HG02943 (cell line): ENCODE data around the gene GSS.

ENCODE experiments used
- ATAC-seq: cut with Tn5 transposase; IDR thresholded peaks from one replicate; pipeline ENCODE4 v1.9.1; 2021; ENCODE audit warnings: mild to moderate bottlenecking, low read depth, moderate library complexity; ENCODE audit not compliant: unreplicated experiment

The GSS gene

GRCh38 chr20:34955231-34956040 lies at the start of gene GSS, which contains the start of gene MYH7B:
Gene GSS, minus strand, starts transcription at chr20:34955806. Its CDS starts 3,954 bp downstream, at chr20:34951852.
Gene MYH7B, plus strand, starts transcription at chr20:34955868. Its CDS starts 22,138 bp downstream, at chr20:34978006.
- peak; percentile 81 for ATAC-seq

DNA sequence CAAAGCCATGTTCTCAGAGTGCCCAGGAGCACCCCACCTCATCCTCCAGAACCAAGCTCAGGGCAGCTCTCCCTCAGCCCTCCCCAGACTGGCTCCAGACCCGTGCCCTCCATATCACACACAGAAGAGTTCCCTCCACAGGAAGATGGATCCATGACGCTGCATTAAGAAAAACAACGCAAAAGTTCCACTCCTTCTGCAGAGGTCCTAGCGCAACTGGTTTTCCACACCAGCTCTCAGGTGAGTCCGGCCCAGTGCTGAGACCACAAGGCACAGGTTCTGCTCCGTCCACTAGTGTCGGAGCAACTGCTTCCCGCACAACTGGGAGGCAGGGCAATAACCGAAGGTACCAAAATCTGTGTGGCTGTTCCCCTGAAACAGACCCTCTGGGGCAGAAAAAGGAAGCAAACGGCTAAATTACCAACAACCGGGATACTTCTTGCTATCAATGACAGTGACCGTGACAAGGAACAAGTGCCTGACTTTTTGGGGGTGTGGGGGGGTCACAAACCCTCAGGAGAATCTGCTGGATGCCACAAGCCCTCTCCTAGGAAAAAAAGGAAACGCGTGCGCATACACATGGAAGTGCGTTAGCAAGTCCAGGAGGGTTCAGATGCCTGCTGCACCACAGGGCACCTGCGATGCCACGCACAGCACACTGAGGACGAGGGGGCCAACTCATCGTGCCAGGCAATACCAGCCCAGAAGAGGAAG lies 49.3 kb upstream of the GSS start:
- ATAC-seq: no peak

DNA sequence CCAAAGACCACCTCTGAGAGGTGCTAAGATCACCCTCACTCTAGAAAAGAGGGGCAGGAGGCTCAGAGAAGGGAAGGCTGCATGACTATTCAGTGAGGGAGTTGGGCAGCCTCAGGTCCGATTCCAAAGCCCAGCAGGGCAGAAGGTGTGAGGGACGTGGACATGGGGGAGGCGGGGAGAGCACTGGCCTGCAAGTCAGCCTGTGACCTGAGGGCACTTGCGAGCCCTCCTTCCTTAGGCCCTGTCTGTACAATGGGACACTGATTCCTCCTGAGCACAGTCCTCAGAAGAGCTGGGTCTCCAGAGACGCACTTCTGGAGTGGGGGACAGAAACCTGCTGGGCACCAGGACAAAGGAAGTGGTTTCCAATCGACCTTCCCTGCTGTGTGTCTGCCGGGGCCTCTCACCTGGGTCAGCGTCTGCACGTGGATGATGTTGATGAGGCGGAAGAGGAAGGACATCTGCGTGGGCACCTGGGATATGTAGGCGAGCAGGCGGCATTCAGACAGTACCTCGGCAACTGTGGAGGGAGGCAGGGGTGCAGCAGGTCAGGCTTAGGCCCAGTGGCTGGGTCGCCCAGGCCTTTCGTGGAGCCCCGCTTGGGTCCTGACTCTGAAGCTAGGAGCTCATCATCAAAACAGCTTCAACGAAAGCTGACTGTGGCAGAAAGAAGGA lies 48.6 kb upstream of the GSS start:
- no peak for ATAC-seq

DNA sequence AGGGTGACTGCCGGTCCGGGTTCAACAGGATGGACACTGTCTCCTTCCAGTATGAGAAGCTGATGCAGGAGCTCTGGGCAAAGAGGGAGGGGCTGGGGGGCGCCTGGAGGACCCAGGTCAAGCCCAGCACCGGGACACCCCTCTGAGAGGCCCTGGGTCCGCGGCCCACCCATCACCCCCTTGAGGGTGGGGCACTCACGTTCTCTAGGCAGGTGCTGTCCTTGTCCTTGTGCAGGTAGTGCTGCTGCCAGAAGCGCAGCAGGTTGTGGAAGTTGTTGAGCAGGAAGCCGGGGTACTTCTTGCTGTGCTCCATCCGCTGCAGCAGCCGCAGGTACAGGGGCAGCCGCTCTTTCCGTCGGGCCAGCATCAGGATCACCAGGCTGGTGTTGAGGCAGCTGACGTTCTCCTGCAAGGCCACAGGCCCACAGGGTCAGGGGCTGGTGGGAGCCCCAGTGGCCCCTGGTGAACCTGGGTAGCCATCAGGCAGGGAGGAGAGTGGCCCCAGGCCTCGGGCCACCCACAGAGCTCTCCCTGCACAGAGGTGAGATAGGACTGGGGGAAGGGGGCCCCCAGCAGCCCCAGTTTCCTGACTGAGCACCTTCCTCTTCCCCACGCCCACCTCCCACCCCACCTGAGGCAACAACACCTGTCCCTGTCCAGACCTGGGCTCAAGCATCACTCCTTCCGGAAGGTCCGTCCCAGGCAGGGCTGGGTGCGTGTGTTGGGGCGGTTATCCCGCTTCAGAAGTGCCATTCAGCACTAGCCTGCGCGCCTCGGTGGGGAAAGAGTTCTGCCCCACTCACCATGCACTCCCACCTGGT lies 47.8 kb upstream of the GSS start:
- no peak for ATAC-seq

- ATAC-seq: no peak
These were observed 47.0 kb upstream of the GSS start for GRCh38 chr20:35002426-35003210.

DNA sequence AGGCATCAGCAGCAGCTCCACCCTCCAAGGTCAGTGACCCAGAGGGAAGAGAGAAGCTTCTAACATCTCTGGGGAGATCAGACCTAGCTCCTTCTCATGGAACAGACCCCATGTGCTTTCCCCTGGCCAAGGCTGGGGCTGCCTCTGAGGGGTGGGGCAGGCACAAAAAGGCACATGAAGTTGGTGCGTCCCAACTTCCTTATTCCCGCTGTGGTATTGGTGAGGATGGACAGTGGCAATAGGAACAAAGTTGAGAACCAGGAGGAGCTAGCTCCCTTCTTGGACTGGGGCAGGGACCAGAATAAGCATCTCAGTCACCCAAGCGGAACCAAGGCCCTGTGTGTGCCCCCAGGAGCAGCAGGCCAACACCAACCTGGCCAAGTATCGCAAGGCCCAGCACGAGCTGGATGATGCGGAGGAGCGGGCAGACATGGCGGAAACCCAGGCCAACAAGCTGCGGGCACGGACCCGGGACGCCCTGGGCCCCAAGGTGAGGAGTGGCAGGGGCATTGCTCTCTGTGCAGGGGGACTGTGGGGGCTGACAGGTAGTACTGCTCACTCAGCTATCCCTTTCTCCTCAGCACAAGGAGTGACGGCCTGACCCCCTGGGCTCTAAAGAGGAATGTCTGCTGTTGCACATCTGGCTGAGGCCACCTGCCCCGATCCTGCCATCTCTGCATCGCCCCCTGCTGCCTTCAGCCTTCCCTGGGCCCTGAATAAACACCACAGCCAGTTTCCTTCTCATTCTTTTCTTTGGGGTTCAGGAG lies 46.2 kb upstream of the GSS start:
- no peak for ATAC-seq

GRCh38 chr20:35000922-35001595 lies 45.5 kb upstream of the GSS start:
- no peak for ATAC-seq

- ATAC-seq: no peak
These were observed 44.8 kb upstream of the GSS start for GRCh38 chr20:35000311-35000921.

DNA sequence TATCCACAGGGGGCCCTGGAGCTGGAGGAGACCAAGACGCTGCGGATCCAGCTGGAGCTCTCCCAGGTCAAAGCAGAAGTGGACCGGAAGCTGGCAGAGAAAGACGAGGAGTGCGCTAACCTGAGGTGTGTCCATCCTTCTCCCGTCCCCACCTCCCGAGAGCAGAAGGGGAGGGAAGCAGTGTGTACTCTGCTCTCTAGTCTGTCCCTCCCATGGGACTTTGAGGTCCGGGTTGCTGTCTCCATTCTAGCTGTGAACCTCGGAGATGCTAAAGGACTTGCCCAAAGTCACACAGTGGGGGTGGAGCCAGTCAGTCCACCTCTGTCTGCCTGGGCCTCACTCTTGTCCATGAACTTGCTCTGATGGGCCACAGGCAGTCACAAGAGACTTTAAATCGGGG lies 44.2 kb upstream of the GSS start:
- ATAC-seq: no peak

GRCh38 chr20:34999021-34999451 lies 43.4 kb upstream of the GSS start:
- ATAC-seq: no peak

- ATAC-seq: no peak
These were observed 42.8 kb upstream of the GSS start for GRCh38 chr20:34998331-34998950.

DNA sequence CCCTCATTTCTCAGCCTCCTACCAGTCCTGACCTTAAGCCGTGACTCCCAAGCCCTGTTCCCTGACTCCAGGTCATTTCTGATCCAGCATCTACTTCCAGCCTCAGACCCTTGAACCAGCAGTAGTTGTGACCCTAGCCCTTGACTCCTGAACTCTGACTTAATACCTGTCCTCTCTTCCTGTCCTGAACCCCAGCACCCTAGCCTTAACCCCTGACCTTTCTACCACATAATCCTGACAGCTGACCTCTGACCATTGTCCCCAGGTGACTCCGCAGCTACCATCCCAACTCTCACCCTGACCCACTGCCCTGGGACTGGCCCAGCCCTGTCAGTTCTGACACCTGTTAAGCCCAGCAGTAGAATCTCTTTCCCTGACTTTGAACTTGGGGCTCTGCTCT lies 42.2 kb upstream of the GSS start:
- ATAC-seq: no peak

DNA sequence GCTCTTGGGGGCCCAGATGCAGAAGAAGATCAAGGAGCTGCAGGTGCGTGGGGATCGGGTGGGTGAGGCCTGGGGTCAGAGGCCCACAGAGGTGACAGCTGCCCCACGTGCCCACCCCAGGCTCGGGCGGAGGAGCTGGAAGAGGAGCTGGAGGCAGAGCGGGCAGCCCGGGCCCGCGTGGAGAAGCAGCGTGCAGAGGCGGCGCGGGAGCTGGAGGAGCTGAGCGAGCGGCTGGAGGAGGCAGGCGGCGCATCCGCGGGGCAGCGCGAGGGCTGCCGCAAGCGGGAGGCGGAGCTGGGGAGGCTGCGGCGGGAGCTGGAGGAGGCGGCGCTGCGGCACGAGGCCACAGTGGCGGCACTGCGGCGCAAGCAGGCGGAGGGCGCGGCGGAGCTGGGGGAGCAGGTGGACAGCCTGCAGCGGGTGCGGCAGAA lies 41.5 kb upstream of the GSS start:
- no peak for ATAC-seq

DNA sequence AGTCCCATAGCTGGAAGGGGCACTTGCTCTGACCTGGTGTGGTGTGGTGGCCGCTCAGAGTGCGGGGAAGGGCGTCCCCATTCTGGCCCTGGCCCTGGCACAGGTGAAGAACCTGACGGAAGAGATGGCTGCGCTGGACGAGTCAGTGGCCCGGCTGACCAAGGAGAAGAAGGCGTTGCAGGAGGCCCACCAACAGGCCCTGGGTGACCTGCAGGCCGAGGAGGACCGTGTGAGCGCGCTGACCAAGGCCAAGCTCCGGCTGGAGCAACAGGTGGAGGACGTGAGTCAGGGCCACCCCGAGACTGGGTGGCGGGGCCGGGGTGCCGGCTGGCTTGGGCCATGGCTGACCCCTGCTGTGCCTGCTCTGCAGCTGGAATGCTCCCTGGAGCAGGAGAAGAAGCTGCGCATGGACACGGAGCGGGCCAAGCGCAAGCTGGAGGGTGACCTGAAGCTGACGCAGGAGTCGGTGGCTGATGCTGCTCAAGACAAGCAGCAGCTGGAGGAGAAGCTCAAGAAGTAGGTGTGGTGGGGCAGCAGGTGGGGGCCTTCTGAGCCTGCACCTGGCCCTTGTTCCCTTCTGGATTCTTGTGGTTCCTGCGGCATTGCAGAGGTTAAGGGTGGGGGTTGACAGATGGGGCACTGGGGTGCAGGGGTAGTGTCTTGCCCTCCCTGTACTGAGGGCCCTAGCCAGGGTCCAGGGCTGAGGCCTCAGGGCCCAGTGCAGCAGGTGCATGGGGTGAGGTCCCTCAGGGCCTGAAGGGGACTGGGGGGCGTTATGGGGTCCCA lies 40.8 kb upstream of the GSS start:
- ATAC-seq: no peak

DNA sequence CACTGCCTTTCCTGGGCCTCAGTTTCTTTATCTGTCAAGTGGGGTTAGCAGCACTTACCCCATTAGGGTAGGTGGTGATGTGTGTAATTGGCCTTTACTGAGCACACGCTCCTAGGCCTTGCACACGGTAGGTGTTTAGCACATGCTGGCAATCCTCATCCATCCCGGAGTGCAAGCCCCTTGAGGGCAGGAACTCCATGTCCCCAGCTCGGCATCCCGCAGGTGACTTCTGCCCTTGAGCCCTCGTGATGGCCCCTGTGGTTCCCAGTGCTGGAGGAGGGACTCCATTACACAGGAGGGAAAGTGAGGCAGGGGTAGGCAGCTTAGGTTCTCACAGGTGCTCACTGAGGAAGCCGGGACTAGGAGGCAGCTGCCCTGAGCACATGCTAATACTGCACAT lies 40.1 kb upstream of the GSS start:
- no peak for ATAC-seq

GRCh38 chr20:34995192-34995591 lies 39.6 kb upstream of the GSS start:
- ATAC-seq: no peak
